ENCODE results near the gene STXBP6.

The STXBP6 gene

DNA sequence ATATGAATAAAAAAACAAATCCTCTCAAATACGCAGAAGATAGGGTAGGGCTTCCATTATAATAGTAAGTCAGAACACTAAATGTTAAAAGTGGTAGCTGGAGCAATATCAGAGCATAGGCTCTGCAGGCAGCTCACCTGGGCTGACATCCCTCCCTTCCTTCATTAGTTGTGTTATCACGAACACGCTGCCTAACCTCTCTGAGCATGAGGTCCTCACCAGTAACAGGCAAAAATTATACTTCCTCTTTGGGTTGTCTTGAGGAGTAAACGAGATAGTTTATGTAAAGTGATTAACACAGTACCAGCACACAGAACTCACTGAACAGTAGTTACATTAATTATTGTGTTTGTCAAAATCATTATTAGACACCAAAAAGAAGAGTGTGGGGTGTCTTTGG is 154.3 kb downstream of the STXBP6 start:
- H3K9me3 ChIP-seq = no peaks in the 10 kb centered on the region
- H3K36me3 ChIP-seq = no peaks in the 10 kb centered on the region
- no peaks in the 10 kb centered on the region for H3K27me3 ChIP-seq
- H3K27ac ChIP-seq = no peak overlapping the region
- no peaks in the 10 kb centered on the region for H3K4me1 ChIP-seq (ENCODE audit: control insufficient read depth in 1 of 2, insufficient read depth in 1 of 2, low read depth in 1 of 2, low read length in 1 of 2)
- TF ChIP-seq, protein P1, sequence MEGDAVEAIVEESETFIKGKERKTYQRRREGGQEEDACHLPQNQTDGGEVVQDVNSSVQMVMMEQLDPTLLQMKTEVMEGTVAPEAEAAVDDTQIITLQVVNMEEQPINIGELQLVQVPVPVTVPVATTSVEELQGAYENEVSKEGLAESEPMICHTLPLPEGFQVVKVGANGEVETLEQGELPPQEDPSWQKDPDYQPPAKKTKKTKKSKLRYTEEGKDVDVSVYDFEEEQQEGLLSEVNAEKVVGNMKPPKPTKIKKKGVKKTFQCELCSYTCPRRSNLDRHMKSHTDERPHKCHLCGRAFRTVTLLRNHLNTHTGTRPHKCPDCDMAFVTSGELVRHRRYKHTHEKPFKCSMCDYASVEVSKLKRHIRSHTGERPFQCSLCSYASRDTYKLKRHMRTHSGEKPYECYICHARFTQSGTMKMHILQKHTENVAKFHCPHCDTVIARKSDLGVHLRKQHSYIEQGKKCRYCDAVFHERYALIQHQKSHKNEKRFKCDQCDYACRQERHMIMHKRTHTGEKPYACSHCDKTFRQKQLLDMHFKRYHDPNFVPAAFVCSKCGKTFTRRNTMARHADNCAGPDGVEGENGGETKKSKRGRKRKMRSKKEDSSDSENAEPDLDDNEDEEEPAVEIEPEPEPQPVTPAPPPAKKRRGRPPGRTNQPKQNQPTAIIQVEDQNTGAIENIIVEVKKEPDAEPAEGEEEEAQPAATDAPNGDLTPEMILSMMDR (IDR thresholded peaks at IDR 0.05) = no peak
- no peak overlapping the region for H3K4me3 ChIP-seq (ENCODE audit: low read depth in 1 of 2, low read length in 1 of 2)

DNA sequence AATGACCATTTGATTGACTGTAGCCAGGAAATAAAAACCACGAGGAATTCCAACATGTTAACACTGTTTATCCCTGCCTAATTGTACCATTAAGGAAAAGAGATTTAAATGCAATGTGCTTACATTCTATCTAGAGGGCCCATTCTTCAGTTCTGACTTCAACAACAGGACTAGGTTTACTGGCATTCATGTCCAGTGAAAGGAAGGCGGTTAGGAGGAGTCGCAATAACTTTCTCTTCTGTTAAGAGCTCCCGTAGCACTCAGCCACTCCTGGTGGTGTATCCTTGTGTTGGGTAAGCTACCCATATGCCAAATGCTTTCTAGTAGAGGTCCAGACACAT is 154.7 kb downstream of the STXBP6 start:
- H3K27ac ChIP-seq = no peak overlapping the region
- H3K4me3 ChIP-seq (ENCODE audit: low read depth in 1 of 2, low read length in 1 of 2) = no peak overlapping the region
- TF ChIP-seq, protein P1 (IDR thresholded peaks at IDR 0.05) = no peak
- H3K9me3 ChIP-seq = no peaks in the 10 kb centered on the region
- no peaks in the 10 kb centered on the region for H3K27me3 ChIP-seq
- H3K4me1 ChIP-seq (ENCODE audit: control insufficient read depth in 1 of 2, insufficient read depth in 1 of 2, low read depth in 1 of 2, low read length in 1 of 2) = no peaks in the 10 kb centered on the region
- H3K36me3 ChIP-seq = no peaks in the 10 kb centered on the region

DNA sequence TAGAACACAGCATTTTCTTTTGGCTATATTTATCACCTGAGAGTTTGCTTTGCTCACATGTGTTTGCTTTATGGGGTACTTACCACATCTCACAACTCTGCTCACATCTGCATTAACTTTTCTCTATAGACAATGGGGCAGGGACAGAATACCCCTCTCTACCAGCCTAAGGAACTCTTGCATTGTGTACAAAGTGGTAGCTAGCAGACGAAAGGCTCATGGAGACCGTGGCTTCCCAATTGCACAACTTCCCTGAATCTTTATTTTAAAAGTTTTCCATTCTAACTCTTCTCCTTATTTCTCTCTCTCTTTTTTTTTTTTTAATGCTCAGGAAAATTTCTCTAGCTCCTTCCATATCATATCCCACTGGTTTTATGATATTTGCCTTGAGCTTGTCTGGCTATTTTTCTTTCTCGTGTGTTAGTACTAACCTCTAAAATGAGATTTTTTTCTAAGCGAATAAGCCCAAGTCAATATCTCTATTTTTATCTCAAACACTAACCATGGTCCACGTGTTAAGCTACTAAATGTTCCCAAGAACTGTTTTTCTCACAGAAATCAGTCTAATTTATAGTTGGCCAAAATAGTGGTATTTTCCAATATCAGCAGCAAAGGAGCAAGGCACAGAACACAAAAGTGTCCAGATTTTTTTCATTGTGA is 155.2 kb downstream of the STXBP6 start:
- no peak overlapping the region for H3K4me3 ChIP-seq (ENCODE audit: low read depth in 1 of 2, low read length in 1 of 2)
- H3K9me3 ChIP-seq = no peaks in the 10 kb centered on the region
- no peak overlapping the region for H3K27ac ChIP-seq
- no peaks in the 10 kb centered on the region for H3K27me3 ChIP-seq
- TF ChIP-seq, protein P1 (IDR thresholded peaks at IDR 0.05) = no peak
- H3K36me3 ChIP-seq = no peaks in the 10 kb centered on the region
- no peaks in the 10 kb centered on the region for H3K4me1 ChIP-seq (ENCODE audit: control insufficient read depth in 1 of 2, insufficient read depth in 1 of 2, low read depth in 1 of 2, low read length in 1 of 2)

DNA sequence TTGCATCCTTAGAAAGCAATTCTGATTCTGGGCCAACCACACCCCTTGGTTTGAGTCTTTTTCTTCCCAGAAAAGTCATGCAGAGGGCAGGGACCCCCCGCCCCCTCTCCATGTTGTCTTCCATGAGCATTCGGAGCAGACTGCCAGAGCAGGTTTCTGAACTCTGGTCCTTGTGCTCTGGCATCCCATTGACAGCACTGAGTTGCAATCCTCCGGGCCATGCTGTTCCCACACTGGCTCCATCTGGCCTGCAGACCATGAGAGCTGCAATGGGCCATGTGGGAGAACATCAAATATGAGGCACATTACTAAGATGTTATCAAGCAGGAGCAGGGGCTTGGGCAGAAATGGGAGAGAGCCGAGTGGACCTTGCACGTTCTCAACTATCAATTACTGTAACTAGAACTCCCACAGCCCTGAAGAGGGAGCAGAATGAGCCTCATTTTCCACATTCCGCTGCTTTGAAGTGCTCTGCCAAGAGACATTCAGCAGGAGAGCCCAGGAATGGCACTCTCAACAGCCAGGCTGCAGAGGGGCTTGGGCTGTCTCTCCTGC is 157.4 kb downstream of the STXBP6 start:
- TF ChIP-seq, protein P1 (IDR thresholded peaks at IDR 0.05) = no peak
- Histone ChIP-seq H3K27ac (no peak overlapping the region), H3K9me3 (no peaks in the 10 kb centered on the region), H3K36me3 (no peaks in the 10 kb centered on the region), H3K27me3 (no peaks in the 10 kb centered on the region), H3K4me1 (ENCODE audit: control insufficient read depth in 1 of 2, insufficient read depth in 1 of 2, low read depth in 1 of 2, low read length in 1 of 2) (peaks cover 0 to 4% of the 10 kb centered on the region in 2 experiments), H3K4me3 (ENCODE audit: low read depth in 1 of 2, low read length in 1 of 2) (no peak overlapping the region)

DNA sequence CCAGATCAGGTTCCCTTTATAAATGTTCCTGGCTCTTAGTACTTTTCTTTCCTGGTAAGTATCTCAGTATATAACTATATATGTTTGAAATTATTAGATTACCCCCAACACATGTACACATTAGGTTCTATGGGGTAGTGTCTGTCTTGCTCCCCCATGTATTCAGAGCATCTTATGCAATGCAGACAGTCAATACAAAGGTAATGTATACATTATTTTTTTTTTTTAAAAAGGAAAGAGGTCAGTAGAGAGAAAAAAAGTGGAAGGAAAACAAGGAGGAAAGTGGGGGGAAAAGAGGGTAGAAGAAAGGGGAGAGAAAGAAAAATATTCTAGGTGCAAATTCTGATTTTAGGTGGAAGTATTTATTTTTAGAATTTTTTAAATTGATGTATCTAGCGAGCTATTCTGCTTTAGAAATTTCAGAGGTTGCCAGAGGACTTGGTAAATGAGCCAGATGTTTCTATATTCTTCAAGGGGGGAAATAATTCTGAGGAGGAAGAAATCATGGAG is 157.9 kb downstream of the STXBP6 start:
- Histone ChIP-seq H3K27me3 (no peaks in the 10 kb centered on the region), H3K9me3 (no peaks in the 10 kb centered on the region), H3K27ac (no peak overlapping the region), H3K4me1 (ENCODE audit: control insufficient read depth in 1 of 2, insufficient read depth in 1 of 2, low read depth in 1 of 2, low read length in 1 of 2) (peaks cover 0 to 9% of the 10 kb centered on the region in 2 experiments), H3K36me3 (no peaks in the 10 kb centered on the region), H3K4me3 (ENCODE audit: low read depth in 1 of 2, low read length in 1 of 2) (no peak overlapping the region)
- TF ChIP-seq, protein P1 (IDR thresholded peaks at IDR 0.05) = no peak

Data from neutrophil (primary cell).